ENCODE measurements around the gene MTHFSD. TPM values are rescaled to one million over a fixed set of nuclear protein-coding genes. Genes with fewer than 3 reads are reported as not detected.

Gene MTHFSD
- total RNA-seq, 1 donor from 2014 or later = 12.5 TPM

DNA sequence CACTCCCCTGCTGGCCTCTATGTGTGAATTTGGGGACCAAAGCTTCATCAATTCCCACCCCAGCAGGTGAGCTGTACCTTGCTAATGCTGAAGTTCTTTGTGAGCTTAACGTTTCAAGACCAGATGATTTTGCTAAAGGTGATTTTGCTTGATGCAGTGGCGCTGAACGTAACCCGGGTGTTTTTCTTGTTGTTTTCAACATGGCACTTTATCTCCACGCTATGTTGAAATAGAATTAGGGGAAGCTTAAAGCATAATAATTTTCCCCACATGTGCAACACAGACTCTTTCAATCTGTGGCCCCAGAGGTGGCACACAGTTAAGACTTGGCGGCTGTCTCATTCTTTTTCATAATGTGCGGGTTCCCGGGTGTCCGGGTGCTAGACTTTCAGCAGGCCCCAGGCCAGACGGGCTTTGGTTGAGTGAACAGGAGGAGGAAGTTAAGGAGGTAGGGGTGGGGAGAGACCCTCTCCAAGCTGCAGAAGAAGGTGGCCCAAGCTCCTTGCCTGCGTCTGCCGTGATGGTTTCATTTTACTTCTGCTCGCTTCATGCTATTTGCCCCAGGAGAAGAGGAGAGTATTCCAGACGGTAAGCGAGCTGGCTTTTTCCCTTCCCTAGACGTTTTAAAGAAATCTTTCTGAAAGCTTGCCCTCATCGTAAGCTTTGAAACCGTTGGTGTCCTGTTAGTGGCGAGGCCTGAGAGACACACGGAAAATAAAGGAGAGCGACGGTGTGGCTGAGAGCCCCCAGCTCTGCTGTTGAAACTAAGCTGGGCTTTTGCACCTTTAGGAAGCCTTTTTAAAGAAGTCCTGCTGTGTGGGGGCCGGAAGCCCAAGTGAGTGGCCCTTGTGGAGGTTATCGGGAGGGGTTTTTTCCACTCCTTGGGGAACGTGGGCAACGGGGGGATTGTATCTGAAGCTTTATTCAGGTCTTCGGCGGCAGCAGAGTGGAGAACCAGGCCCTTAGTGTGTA, 15.8 kb upstream of the MTHFSD start:
- peaks cover 78 to 92% (median 86%) of the 10 kb centered on the region in 3 donors for H3K27me3 ChIP-seq (ENCODE audit: control insufficient read depth in 3 of 3, insufficient read depth in 3 of 3, low read length in 3 of 3)
- peak overlapping the region in 1 of 3 donors; percentile 22 for H3K4me3 ChIP-seq (ENCODE audit: low read length in 3 of 3)
- H3K9me3 ChIP-seq (ENCODE audit: control insufficient read depth in 3 of 3, low read length in 3 of 3) = no peaks in the 10 kb centered on the region
- peaks cover 0 to 11% (median 10%) of the 10 kb centered on the region in 3 donors for H3K4me1 ChIP-seq (ENCODE audit: control insufficient read depth in 3 of 3, insufficient read depth in 3 of 3, low read length in 3 of 3)
- H3K27ac ChIP-seq (ENCODE audit: low read depth, low read length) = no peak overlapping the region
- no peaks in the 10 kb centered on the region for H3K36me3 ChIP-seq (ENCODE audit: control insufficient read depth in 3 of 3, insufficient read depth in 3 of 3, low read length in 3 of 3)
- peak overlapping the region in 1 of 3 donors; percentile 50 for H3K9ac ChIP-seq (ENCODE audit: low read depth in 1 of 3, low read length in 3 of 3)

DNA sequence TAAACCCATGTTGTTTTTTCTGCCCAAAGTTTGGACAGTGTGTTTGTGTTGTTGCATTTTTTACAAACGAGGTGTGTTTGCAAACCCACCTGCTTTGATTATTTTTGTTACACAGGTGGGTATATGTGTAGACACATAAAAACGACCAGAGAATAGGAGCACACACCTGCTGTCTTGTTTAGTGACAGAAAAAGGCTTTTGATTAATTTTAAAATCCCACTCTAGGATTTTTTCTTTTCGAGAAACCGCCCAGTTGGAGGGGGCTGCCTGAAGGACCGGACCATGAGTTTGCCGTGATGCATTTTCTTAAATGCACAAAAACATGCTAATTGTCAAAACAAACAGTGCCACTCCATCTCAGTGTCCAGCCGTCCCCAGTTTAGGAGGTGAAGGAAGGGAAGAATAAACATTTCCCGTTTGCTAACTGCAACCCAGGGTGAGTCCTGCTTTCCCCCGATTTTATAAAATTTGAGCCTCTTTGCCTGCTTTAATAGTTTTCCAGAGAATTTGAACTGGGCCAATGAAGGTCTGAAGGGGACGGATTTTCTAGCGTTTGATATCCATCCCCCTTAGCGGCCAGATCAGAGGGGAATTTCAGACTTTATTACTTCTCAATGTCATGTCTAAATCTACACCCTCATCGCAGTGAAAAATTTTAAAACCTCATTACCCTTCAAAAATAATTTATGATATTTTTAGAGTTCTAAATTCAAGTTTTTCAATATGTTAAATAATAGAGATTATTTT, 14.8 kb upstream of the MTHFSD start:
- Histone ChIP-seq H3K4me1 (ENCODE audit: control insufficient read depth in 3 of 3, insufficient read depth in 3 of 3, low read length in 3 of 3) (peaks cover 3 to 6% (median 4%) of the 10 kb centered on the region in 3 donors), H3K9me3 (ENCODE audit: control insufficient read depth in 3 of 3, low read length in 3 of 3) (no peaks in the 10 kb centered on the region), H3K36me3 (ENCODE audit: control insufficient read depth in 3 of 3, insufficient read depth in 3 of 3, low read length in 3 of 3) (no peaks in the 10 kb centered on the region), H3K27me3 (ENCODE audit: control insufficient read depth in 3 of 3, insufficient read depth in 3 of 3, low read length in 3 of 3) (peaks cover 78 to 92% (median 88%) of the 10 kb centered on the region in 3 donors), H3K4me3 (ENCODE audit: low read length in 3 of 3) (no peak overlapping the region), H3K27ac (ENCODE audit: low read depth, low read length) (no peak overlapping the region), H3K9ac (ENCODE audit: low read depth in 1 of 3, low read length in 3 of 3) (no peak overlapping the region)

DNA sequence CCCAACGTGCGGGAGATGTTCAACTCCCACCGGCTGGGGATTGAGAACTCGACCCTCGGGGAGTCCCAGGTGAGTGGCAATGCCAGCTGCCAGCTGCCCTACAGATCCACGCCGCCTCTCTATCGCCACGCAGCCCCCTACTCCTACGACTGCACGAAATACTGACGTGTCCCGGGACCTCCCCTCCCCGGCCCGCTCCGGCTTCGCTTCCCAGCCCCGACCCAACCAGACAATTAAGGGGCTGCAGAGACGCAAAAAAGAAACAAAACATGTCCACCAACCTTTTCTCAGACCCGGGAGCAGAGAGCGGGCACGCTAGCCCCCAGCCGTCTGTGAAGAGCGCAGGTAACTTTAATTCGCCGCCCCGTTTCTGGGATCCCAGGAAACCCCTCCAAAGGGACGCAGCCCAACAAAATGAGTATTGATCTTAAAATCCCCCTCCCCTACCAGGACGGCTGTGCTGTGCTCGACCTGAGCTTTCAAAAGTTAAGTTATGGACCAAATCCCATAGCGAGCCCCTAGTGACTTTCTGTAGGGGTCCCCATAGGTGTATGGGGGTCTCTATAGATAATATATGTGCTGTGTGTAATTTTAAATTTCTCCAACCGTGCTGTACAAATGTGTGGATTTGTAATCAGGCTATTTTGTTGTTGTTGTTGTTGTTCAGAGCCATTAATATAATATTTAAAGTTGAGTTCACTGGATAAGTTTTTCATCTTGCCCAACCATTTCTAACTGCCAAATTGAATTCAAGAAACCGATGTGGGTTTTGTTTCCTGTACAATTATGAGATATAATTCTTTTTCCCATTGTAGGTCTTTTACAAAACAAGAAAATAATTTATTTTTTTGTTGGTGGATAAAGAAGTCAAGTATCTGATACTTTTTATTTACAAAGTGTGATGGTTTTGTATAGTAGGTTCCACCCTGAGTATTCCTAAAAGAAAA, 13.9 kb upstream of the MTHFSD start:
- Histone ChIP-seq H3K27ac (ENCODE audit: low read depth, low read length) (no peak overlapping the region), H3K4me3 (ENCODE audit: low read length in 3 of 3) (peak overlapping the region in 2 of 3 donors; percentile 49), H3K36me3 (ENCODE audit: control insufficient read depth in 3 of 3, insufficient read depth in 3 of 3, low read length in 3 of 3) (no peaks in the 10 kb centered on the region), H3K27me3 (ENCODE audit: control insufficient read depth in 3 of 3, insufficient read depth in 3 of 3, low read length in 3 of 3) (peaks cover 78 to 92% (median 88%) of the 10 kb centered on the region in 3 donors), H3K4me1 (ENCODE audit: control insufficient read depth in 3 of 3, insufficient read depth in 3 of 3, low read length in 3 of 3) (peaks cover 3 to 9% (median 7%) of the 10 kb centered on the region in 3 donors), H3K9ac (ENCODE audit: low read depth in 1 of 3, low read length in 3 of 3) (peak overlapping the region in 2 of 3 donors; percentile 45 to 57), H3K9me3 (ENCODE audit: control insufficient read depth in 3 of 3, low read length in 3 of 3) (no peaks in the 10 kb centered on the region)

DNA sequence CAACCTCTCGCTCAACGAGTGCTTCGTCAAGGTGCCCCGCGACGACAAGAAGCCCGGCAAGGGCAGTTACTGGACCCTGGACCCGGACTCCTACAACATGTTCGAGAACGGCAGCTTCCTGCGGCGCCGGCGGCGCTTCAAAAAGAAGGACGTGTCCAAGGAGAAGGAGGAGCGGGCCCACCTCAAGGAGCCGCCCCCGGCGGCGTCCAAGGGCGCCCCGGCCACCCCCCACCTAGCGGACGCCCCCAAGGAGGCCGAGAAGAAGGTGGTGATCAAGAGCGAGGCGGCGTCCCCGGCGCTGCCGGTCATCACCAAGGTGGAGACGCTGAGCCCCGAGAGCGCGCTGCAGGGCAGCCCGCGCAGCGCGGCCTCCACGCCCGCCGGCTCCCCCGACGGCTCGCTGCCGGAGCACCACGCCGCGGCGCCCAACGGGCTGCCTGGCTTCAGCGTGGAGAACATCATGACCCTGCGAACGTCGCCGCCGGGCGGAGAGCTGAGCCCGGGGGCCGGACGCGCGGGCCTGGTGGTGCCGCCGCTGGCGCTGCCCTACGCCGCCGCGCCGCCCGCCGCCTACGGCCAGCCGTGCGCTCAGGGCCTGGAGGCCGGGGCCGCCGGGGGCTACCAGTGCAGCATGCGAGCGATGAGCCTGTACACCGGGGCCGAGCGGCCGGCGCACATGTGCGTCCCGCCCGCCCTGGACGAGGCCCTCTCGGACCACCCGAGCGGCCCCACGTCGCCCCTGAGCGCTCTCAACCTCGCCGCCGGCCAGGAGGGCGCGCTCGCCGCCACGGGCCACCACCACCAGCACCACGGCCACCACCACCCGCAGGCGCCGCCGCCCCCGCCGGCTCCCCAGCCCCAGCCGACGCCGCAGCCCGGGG, 12.9 kb upstream of the MTHFSD start:
- Histone ChIP-seq H3K27ac (ENCODE audit: low read depth, low read length) (peak overlapping the region; percentile 30), H3K27me3 (ENCODE audit: control insufficient read depth in 3 of 3, insufficient read depth in 3 of 3, low read length in 3 of 3) (peaks cover 74 to 91% (median 79%) of the 10 kb centered on the region in 3 donors)

DNA sequence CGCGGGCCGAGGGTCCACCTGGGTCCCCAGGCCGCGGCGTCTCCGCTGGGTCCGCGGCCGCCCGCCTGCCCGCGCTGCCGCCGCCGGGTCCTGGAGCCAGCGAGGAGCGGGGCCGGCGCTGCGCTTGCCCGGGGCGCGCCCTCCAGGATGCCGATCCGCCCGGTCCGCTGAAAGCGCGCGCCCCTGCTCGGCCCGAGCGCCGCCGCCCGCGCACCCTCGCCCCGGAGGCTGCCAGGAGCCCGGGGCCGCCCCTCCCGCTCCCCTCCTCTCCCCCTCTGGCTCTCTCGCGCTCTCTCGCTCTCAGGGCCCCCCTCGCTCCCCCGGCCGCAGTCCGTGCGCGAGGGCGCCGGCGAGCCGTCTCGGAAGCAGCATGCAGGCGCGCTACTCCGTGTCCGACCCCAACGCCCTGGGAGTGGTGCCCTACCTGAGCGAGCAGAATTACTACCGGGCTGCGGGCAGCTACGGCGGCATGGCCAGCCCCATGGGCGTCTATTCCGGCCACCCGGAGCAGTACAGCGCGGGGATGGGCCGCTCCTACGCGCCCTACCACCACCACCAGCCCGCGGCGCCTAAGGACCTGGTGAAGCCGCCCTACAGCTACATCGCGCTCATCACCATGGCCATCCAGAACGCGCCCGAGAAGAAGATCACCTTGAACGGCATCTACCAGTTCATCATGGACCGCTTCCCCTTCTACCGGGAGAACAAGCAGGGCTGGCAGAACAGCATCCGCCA, 12.1 kb upstream of the MTHFSD start:
- Histone ChIP-seq H3K36me3 (ENCODE audit: control insufficient read depth in 3 of 3, insufficient read depth in 3 of 3, low read length in 3 of 3) (no peaks in the 10 kb centered on the region), H3K27me3 (ENCODE audit: control insufficient read depth in 3 of 3, insufficient read depth in 3 of 3, low read length in 3 of 3) (peaks cover 67 to 88% (median 73%) of the 10 kb centered on the region in 3 donors), H3K4me1 (ENCODE audit: control insufficient read depth in 3 of 3, insufficient read depth in 3 of 3, low read length in 3 of 3) (peaks cover 8 to 10% (median 9%) of the 10 kb centered on the region in 3 donors), H3K9me3 (ENCODE audit: control insufficient read depth in 3 of 3, low read length in 3 of 3) (no peaks in the 10 kb centered on the region), H3K4me3 (ENCODE audit: low read length in 3 of 3) (peak overlapping the region in 2 of 3 donors; percentile 43 to 45), H3K27ac (ENCODE audit: low read depth, low read length) (peak overlapping the region; percentile 30), H3K9ac (ENCODE audit: low read depth in 1 of 3, low read length in 3 of 3) (peak overlapping the region in 1 of 3 donors; percentile 25)

More for the DNA sequence above, 12.9 kb upstream of the MTHFSD start:
- H3K9me3 ChIP-seq (ENCODE audit: control insufficient read depth in 3 of 3, low read length in 3 of 3) = no peaks in the 10 kb centered on the region
- H3K36me3 ChIP-seq (ENCODE audit: control insufficient read depth in 3 of 3, insufficient read depth in 3 of 3, low read length in 3 of 3) = no peaks in the 10 kb centered on the region
- H3K4me3 ChIP-seq (ENCODE audit: low read length in 3 of 3) = peak overlapping the region in 1 of 3 donors; percentile 43
- peak overlapping the region in 2 of 3 donors; percentile 45 to 57 for H3K9ac ChIP-seq (ENCODE audit: low read depth in 1 of 3, low read length in 3 of 3)
- peaks cover 8 to 10% (median 9%) of the 10 kb centered on the region in 3 donors for H3K4me1 ChIP-seq (ENCODE audit: control insufficient read depth in 3 of 3, insufficient read depth in 3 of 3, low read length in 3 of 3)

DNA sequence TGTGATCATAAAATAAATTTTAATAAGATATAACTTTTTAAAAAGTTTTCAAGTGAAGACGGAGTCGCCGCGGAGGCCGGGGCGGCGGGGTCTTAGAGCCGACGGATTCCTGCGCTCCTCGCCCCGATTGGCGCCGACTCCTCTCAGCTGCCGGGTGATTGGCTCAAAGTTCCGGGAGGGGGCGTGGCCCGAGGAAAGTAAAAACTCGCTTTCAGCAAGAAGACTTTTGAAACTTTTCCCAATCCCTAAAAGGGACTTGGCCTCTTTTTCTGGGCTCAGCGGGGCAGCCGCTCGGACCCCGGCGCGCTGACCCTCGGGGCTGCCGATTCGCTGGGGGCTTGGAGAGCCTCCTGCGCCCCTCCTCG, 11.5 kb upstream of the MTHFSD start, which contains the start of gene FOXC2:
FOXC2 (plus strand) TSS at position 229 of the 365 bp plus-strand sequence. CDS start 507 bp downstream, outside the sequence.
- H3K36me3 ChIP-seq (ENCODE audit: control insufficient read depth in 3 of 3, insufficient read depth in 3 of 3, low read length in 3 of 3) = no peaks in the 10 kb centered on the region
- H3K27me3 ChIP-seq (ENCODE audit: control insufficient read depth in 3 of 3, insufficient read depth in 3 of 3, low read length in 3 of 3) = peaks cover 64 to 83% (median 69%) of the 10 kb centered on the region in 3 donors
- no peaks in the 10 kb centered on the region for H3K9me3 ChIP-seq (ENCODE audit: control insufficient read depth in 3 of 3, low read length in 3 of 3)
- peak within 1 kb of the TSS in 1 of 3 donors; percentile 25 for H3K9ac ChIP-seq (ENCODE audit: low read depth in 1 of 3, low read length in 3 of 3)
- H3K4me3 ChIP-seq (ENCODE audit: low read length in 3 of 3) = peak within 1 kb of the TSS in 2 of 3 donors; percentile 43 to 45
- H3K4me1 ChIP-seq (ENCODE audit: control insufficient read depth in 3 of 3, insufficient read depth in 3 of 3, low read length in 3 of 3) = peaks cover 6 to 10% (median 9%) of the 10 kb centered on the region in 3 donors
- H3K27ac ChIP-seq (ENCODE audit: low read depth, low read length) = peak within 1 kb of the TSS; percentile 30

DNA sequence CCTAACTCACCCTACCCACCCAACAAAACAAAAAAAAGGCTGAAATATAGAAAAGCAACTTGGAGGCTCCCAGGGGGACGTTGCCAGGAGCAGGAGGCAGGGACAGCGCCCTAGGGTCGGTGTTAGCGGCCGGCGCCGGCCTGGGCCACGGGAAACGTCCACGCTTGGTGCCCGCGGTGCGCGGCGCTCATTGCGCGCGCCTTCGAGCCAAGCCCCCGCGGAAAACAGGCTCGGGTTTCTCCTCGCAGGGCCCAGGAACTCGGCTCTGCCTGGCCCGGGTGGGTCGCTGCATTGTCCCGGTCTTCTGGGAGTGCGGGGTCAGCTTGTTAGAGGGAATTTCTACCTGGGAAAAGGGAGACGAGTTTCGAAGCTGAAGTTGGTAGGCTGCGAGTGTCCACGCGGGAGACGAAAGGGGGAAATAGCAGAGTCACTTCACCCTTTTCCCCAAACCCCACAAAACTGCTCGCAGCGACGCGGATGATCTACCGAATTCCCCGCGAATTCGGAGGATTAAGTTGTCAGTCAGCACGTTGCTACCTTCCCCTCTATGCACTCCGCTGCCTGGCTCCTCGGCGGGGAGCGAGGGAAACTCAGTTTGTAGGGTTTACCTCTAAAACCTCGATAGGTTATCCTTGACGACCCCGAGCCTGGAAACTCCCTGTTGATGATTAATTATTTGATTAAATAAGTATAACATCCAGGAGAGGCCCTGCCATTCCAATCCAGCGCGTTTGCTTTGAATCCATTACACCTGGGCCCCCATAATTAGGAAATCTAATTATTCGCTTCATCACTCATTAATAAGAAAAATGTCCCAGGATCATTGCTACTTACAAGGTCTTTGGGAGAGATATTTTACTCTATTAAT, 10.8 kb upstream of the MTHFSD start:
- Histone ChIP-seq H3K36me3 (ENCODE audit: control insufficient read depth in 3 of 3, insufficient read depth in 3 of 3, low read length in 3 of 3) (no peaks in the 10 kb centered on the region), H3K27me3 (ENCODE audit: control insufficient read depth in 3 of 3, insufficient read depth in 3 of 3, low read length in 3 of 3) (peaks cover 61 to 82% (median 69%) of the 10 kb centered on the region in 3 donors), H3K9me3 (ENCODE audit: control insufficient read depth in 3 of 3, low read length in 3 of 3) (no peaks in the 10 kb centered on the region), H3K4me3 (ENCODE audit: low read length in 3 of 3) (no peak overlapping the region), H3K9ac (ENCODE audit: low read depth in 1 of 3, low read length in 3 of 3) (no peak overlapping the region), H3K4me1 (ENCODE audit: control insufficient read depth in 3 of 3, insufficient read depth in 3 of 3, low read length in 3 of 3) (peaks cover 4 to 10% (median 9%) of the 10 kb centered on the region in 3 donors), H3K27ac (ENCODE audit: low read depth, low read length) (no peak overlapping the region)
